GM12872 (cell line): Measurements from ENCODE around the gene PRG3.

Source experiments
- TF ChIP-seq, protein P1 (sequence below): IDR thresholded peaks from 3 replicates; pipeline ENCODE4 v1.5.1; 2011; ENCODE audit warnings: low read depth, mild to moderate bottlenecking, low read length, moderate library complexity; ENCODE audit not compliant: insufficient read depth

Gene PRG3

DNA sequence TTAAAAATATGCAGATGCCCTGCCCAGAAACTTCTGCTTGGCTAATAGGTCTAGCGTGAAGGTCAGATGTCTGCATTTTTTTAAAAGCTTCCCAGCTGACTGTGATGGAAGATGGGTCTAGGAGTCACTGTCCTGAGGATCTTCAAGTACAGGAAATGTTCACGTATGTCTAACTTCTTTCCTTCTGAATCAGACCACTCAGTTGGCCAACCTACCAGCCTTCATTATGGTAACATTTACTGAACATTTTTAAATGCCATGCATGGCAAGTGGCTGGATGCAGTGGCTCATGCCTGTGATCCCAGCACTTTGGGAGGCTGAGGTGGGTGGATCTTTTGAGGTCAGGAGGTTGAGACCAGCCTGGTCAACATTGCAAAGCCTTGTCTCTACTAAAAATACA, 10.6 kb upstream of the PRG3 start:
- TF ChIP-seq, protein P1, sequence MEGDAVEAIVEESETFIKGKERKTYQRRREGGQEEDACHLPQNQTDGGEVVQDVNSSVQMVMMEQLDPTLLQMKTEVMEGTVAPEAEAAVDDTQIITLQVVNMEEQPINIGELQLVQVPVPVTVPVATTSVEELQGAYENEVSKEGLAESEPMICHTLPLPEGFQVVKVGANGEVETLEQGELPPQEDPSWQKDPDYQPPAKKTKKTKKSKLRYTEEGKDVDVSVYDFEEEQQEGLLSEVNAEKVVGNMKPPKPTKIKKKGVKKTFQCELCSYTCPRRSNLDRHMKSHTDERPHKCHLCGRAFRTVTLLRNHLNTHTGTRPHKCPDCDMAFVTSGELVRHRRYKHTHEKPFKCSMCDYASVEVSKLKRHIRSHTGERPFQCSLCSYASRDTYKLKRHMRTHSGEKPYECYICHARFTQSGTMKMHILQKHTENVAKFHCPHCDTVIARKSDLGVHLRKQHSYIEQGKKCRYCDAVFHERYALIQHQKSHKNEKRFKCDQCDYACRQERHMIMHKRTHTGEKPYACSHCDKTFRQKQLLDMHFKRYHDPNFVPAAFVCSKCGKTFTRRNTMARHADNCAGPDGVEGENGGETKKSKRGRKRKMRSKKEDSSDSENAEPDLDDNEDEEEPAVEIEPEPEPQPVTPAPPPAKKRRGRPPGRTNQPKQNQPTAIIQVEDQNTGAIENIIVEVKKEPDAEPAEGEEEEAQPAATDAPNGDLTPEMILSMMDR, result no peak

DNA sequence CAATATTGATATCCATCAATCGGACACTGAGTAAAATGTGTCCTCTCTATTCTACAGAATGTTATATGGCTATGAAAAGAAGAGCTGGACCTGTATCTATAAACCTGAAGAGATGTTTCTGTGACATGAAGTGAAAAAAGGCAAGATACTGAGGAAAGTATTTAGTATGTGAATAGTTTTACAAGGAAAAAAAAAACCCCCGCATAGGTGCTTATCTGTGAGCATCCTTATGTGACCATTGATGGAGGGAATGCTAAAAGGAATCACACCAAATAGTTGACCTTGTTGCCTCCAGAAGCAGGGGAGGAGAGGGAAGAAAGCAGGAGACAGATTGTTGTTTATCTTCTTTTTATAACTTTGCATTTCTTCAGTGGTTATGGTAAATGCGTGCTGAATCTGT, 10.2 kb upstream of the PRG3 start:
- TF ChIP-seq, protein P1, result no peak

DNA sequence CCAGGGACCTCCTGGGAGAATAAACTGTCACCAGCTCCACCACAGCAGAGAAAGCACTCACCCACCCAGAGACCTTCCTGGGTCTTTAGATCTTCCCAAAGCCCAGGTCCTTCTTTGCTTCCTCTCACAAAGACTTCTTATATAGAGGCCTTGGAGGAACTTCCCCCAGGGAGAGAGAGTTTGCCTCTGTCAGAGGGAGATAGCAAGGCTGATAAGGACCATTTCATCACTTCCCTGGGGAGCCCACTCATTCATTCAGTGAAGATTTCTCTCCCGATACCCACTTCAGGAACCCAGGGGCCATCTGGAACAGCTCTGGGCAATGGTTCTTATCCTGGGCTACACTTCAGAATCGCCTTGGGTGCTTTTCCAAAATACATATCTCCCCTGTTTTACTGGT, 9.6 kb upstream of the PRG3 start, which contains the start of gene PRG2:
Gene PRG2, minus strand, starts transcription at position 116 of the 400 bp plus-strand sequence. CDS start 706 bp downstream, outside the sequence.
- TF ChIP-seq, protein P1, result no peak

DNA sequence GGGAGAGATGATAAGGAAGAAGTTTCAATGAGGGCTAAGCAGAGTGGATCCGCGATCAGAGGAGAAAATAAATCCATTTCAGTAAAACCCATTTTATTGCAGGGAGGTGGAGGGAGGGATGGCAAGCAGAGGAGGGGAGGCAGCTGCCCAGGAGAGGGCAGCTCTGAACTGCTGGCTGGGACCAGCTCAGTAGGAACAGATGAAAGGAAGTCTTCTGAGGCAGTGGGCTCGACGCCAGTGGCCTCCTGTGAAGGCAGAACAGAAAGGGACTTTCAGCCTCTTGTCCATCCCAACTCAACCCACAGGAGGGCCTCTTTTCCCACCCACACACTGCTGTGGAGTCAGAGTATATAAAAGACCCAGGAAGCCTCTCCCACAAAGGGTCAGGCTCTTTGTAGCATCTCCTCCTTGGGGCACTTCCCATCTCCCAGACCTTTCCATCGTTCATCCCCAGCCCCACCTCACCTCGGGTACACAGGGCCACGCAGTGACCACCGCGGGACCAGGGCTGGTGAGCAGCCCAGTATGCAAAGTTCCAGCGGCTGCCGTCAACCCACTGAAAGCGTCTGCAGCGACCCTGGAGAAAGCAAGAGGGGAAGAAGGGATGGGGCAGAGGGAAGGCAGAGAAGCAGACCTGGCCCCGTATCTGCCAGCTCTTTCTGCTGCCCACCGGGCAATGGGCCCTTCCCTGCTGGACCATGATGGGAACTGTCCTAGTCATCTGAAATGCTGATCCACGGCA, 6.5 kb upstream of the PRG3 start:
- TF ChIP-seq, protein P1, result no peak

DNA sequence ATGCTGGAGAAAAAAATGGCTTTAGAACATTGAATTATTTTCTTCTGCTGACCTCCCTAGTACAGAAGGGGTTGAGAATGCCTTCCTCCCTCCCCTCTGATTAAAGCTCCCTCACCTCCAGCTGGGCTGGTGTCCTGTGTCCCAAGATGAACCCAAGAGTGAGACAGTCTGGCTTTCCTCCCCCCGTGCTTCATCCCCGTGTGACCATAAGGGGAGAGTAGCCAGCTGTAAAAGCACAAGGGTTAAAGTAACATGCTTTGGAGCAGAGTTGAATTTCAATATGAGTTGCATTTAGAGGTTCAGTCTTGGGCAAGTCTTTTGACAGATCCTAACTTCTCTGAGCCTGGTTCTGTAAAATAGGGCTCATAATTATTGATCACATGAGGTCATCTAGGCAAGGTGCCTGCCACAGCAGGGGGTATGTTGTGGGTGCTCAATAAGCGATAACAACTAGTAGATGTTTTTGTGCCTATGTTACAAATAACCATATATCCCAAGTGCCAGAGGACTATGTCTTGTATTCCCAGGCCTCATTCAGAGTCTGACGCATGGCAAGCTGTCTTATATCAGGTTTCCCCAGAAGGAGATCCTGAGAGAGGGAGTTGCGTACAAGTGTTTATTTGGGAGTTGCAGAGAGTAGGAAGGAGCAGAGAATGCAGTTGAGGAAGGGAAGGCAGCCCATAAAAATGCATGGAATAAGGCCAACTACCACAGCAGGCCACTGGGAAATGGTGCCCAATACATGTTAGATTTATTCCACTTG, 5.4 kb upstream of the PRG3 start:
- TF ChIP-seq, protein P1, result no peak

DNA sequence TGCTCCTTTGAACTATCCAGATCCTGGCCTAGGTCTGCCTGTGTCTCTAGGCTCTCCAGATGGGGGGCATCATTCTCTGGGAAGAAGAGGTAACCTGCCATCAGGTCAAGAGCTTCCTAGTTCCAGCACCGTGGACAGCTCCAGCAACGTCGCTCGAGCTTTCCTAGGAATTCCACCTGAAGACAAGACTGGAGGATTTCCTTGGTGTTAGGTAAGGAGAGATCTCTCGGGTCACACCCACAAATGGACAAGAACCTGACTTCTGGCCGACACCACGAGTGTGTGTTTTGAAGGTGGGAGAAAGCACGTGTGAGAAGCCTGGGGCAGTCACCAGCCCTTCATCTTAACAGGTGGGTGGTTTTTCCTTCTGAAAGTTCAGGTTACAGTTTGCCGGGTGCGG, 1.2 kb downstream of the PRG3 start:
- TF ChIP-seq, protein P1, result no peak

DNA sequence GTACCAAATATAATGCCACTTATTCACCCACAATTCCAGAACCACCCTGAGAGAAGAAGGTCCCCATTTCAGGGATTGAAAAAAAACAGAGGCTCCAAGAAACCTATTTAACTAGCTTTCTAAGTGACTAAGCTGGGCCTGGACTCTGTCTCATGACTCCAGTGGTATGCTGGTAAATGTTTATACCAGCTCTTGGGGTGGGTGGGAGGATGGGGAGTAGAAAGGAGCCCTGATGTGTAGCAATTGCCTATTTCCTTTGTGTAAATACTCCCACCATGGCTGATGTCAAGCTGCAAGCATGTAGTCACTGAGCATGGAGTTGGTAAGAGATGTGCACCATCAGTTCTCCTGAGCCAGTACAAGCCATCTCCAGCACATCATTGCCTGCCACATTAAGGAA, 2.8 kb downstream of the PRG3 start:
- TF ChIP-seq, protein P1, result no peak
